ENCODE measurements around the gene IL3RA.

The IL3RA gene

GRCh38 chrX:1385253-1386223 is 49.0 kb downstream of the IL3RA start:
- no peak for DNase-seq

DNA sequence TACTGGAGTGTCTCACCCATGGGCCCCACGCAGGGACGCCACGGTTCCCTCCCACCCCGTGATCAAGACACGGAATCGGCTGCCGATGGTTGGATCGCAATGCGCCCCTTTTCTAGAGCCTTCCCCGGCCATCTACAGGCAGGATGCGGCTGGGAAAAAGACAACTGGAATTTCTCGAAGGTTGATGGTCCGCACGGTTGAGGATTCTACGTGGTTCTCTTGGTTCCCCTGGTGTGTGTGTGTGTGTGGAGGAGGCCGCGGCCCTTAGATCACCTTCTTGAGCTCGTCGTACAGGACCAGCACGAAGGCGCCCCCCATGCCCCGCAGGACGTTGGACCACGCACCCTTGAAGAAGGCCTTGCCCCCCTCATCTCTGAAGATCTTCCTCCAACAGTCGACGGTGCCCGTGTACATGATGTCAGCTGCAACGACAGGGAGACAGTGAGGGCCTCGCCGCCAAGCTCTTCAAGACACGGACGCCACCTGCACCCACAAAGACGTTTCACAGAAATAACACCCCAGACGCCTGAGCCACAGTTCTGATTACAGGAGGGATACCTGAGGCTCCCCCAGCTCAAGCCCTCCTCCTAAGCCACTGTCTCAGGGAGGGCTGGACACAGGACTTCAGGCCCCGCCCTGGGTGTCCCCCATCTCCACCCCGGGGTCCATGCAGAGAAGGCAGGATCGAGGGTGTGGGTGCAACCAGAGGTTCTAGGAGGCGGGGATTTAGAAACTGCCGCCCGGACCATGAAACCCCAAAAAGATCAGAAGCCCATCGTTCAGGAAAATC is 49.9 kb downstream of the IL3RA start:
- DNase-seq = no peak

DNA sequence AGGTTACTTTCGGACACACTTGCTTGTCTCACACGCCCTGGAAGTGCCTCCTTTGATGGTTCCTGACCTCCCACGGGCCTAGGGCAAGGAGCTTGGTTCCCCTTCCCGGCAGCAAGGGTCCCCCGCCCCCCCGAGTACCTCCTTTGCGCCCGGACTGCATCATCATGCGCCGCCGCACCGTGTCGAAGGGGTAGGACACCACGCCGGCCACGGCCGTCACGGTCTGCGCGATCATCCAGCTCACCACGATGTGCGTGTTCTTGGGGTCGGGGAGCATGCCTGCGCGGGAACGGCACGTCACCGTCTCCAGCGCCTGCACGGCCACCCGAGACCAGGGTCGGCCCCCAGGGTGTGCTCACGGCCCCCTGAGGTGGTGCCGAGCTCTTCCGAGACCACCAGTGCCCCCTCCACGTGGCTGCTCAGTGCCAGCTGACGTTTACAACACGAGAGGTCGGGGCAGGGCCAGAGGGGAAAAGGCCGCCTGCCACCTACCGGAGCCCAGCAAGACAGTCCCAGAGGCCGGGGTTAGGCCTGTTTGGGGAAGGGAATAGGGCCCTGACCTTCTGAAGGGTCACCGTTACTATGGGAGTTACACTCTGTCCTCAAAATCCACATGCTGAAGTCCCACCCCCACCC is 50.7 kb downstream of the IL3RA start:
- no peak for DNase-seq

- no peak for DNase-seq
Observed at GRCh38 chrX:1388651-1389050, 52.1 kb downstream of the IL3RA start.

- DNase-seq = no peak
Observed at GRCh38 chrX:1389181-1389992, 52.8 kb downstream of the IL3RA start.

DNA sequence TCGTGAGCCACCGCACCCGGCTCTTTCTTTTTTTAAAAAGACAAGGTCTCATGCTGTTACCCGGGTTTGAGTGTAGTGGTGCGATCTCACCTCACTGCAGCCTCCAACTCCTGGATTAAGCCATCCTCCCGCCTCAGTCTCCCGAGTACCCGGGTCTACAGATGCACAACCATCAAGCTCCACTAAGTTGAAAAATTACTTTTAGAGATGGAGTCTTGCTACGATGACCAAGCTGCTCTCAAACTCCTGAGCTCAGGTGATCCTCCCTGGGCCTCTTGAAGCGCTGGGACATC is 53.4 kb downstream of the IL3RA start:
- no peak for DNase-seq

DNA sequence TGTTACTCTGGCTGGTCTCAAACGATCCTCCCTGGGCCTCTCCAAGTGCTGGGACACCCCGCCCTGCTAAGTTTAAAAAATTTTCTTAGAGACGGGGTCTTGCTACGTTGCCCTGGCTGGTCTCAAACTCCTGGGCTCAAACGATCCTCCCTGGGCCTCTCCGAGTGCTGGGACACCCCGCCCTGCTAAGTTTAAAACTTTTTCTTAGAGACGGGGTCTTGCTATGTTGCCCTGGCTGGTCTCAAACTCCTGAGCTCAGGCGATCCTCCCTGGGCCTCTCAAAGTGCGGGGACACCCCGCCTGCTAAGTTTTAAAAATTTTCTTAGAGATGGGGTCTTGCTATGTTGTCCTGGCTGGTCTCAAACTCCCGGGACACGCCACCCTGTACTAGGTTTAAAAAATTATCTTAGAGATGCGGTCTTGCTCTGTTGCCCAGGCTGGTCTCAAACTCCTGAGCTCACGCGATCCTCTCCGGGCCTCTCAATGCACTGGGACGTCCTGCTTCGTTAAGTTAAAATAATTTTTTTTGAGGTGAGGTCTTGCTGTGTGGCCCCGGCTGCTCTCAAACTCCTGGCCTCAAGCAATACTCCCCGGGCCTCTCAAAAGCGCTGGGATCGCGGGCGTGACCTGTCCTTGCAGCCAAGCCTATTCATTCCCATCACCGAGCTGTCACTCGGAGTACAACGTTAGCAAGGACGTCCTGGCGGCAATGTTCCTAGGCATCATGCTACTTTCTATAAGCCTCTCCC is 54.2 kb downstream of the IL3RA start:
- no peak for DNase-seq

DNA sequence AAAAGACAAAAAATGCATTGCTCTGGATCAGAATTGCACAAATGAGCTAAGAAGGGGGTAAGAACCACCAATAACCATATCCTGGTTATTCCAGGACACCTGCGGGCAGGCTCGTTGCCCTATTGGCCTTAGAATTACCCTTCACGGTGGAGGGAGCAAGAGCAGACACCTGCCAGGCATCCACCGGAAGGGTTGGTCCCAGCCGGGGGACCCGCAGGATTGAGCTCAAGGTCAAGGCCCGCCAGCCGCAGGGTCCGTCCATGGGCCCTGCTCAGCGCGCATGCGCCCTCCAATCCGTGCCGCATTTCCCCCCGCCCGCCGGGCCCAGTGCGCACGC is 54.8 kb downstream of the IL3RA start:
- DNase-seq = no peak

DNA sequence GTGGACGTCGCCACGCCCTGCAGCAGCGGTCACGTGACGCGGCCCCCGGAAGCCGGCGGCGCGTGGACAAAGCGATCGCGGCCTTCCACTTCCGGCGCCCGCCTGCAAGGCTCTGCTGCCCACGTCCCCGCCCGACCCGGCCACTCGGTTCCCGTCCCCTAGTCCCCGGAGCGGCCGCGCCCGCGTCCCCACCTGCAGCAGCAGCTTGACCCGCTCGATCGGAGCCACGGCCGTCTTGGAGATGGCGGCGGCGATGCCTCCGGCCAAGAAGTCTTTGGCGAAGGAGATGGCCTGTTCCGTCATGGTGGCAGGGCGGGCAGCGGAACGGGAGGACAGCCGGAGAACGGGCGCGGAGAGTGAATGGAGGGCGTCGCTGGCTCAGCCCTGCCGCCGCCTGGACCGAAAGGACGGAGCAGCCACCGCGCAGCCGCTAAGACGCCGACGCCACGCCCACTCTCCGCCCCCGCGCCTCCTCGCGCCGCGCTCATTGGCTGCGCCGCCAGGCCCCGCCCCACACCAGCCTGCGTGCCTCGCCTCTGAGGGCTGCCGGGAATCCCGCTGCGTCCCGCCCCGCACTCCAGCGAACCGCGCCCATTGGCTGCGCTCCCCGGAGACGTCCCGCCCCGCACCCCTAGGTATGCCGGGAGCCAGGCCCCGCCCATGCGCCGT is 55.3 kb downstream of the IL3RA start, which contains the start of gene SLC25A6:
SLC25A6 (minus strand) TSS at position 407 of the 669 bp plus-strand sequence; CDS start at position 303, 104 bp downstream.
- DNase-seq = no peak

DNA sequence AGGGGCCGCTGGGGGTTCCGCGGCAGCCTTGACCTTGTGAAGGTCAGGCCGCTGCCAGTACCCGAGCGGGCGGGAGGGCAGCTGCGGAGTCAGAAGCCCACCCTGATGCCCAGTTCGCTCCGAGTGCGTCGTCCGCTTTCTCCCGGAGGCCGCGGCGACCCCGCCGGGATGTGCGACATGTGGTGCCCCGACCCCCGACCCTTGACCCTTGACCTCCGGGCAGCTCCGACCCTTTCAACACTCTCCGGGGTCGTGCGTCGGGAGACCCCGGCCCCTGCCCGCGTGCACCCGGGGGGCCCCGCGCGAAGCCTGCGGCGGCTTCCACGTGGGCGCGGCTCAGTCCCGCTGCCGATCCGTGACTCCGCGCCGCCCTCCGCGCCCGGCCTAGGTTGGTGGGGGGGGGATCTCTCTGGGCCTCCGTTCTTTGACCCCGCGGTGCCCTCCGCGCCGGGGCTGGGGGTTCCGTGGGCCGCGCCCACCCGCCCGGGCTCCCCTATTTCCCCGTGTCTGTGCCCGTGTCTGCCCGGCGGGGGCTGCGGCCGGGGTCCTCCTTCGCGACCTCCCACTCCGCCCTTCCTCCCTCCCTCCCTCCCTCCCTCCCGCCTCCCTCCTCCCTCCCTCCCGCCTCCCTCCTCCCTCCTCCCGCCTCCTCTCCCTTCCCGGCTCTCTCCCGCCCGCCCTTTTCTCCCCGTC is 55.9 kb downstream of the IL3RA start:
- no peak for DNase-seq

DNA sequence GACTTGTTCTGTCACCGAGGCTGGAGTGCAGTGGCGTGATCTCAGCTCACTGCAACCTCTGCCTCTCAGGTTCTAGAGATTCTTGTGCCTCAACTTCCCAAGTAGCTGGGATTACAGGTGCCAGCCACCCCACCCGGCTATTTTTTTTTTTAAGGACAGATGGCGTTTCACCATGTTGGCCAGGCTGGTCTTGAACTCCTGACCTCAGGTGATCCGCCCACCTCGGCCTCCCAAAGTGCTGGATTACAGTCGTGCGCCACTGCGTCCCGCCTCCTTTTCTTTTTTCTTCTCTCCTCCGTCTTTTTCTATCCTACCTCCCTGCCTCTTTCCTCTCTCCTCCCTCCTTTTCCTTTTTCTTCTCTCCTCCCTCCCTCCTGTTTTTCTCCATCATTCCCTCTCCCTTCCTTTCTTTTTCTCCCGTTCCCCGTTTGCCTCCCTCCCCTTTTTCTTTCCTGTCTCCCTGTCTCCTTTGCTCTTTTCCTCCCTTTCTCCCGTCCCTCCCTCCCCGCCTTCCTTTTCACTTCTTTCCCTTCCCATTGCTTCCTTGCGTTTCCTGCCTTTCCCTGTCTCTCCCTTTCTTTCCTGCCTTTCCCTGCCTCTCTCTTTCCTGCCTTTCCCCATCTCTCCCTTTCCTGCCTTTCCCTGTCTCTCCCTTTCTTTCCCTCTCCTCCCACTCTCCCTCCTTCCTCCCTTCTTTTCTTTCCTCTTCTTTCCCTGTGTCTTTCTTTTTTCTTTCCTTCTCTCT is 57.5 kb downstream of the IL3RA start:
- no peak for DNase-seq

GRCh38 chrX:1394731-1395501 is 58.3 kb downstream of the IL3RA start:
- DNase-seq = no peak

DNA sequence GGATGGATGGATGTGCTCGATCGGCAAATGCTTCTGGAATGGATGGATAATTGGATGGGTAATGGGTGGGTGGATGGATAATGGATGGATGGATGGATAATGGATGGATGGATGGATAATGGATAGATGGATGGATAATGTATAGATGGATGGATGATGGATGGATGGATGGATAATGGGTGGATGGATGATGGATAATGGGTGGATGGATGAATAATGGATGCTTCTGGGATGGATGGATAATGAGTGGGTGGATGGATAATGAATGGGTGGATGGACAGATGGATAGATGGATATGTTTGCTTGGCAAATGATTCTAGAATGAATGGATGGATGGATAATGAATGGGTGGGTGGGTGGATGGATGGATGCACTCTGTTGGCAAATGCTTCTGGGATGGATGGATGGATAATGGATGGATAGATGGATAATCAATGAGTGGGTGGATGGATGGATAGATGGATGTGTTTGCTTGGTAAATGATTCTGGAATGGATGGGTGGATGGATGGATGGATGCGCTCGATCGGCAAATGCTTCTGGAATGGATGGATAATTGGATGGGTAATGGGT is 59.1 kb downstream of the IL3RA start:
- no peak for DNase-seq

DNA sequence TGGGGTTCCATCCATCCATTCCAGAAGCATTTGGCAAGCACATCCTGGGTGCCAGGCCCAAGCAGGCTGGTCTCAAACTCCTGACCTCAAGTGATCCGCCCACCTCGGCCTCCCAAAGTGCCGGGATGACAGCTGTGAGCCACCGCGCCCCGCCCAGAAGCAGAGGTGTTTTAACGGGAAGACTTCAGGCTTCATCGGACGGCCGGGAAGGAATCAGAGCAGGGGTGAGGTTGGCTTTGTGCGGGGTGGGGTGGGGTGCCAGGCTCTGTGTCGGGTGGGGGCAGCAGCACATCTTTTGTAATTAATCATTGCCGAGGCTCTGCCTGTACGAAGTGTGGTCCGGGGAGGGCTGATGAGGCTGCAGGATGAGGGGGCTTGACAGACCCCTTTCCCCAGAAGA is 60.4 kb downstream of the IL3RA start:
- DNase-seq = no peak

GRCh38 chrX:1397441-1398270 is 61.1 kb downstream of the IL3RA start:
- DNase-seq = no peak

DNA sequence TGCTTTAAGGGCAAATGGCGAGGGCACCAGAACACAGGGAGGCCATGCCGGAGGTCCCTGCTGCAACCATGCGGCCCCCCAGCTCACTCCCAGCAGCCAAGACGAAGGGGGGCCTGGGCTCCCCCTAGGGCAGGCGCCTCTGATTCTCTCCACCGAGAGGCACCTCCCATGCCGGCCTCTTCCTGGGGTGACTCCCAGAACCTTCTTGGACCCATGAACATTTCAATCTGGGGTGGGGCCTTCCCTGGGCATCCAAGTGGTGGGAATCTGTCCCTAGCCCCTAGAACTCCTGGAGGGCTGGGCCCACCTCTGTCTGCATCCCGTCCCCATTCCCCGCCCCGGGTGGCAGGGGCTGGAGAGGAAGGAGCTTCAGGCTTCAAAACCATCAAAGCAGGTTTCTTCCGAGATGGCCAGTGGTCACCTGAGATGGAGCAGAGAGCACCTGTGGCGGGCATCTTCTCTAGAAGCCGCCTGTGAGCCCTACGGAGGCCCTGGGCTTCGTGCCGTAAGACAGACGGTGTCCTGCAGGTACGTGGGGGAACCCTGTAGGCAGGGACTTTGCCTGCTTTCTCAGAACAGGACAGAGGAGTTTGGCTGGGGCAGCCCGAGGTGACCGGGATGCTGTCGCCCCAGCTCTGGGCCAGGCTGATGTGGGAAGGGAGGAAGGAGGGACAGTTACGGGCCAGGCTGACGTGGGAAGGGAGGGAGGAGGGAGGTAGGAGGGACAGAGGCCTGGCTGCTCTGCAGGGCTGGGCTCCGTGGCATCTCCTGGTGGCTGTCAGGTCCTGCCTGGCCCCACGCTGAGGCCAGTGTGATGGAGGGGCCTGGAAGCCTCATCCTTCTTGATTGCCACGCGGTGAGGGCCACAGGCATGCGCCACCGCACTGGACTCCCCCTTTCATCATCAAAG is 62.1 kb downstream of the IL3RA start:
- DNase-seq = no peak

DNA sequence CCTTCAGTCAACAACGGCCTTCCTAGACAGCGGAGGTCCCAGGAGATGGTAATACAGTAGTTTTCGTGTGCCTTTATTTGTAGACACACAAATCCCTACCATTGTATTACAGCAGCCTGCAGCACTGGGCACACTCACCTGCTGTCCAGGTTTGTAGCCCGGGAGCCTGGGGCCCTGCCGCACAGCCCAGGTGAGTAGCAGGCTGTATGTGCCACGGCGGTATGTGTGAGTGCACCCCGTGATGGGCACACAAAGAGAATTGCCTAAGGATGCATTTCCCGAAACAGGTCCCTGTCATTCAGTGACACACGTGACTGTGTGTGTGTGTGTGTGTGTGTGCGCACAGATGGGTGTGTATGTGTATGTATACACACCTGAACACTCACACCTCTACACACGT is 63.5 kb downstream of the IL3RA start:
- DNase-seq = no peak
